HCT116 (cell line): ENCODE measurements around the gene CACNA1G. TPM values are rescaled to one million over a fixed set of nuclear protein-coding genes. Genes with fewer than 3 reads are reported as not detected.

Experiments used
- ATAC-seq: fragments of 200-7000 bp; cut with Tn5 transposase; 2 replicates; pipeline ENCODE4 v1.9.1; 2020; ENCODE audit warnings: mild to moderate bottlenecking, moderate library complexity
- BruUV-seq: library from RNA; stranded (reverse); fragments of 400-500 nt; replicated peaks from 2 replicates; lab custom pipeline; 2021; lab: Mats Ljungman, UMichigan
- CTCF ChIA-PET: fragments of 300-600 bp; sonication (Branson Sonifier 250); formaldehyde crosslinking; loops from one replicate; lab custom pipeline; 2021; ENCODE audit warnings: antibody characterized with exemption; lab: Charles Lee
- POLR2A ChIA-PET: fragments of 300-600, 350-600 bp; sonication (Branson Sonifier 250); formaldehyde crosslinking; loops from one replicate; lab custom pipeline; 2021; ENCODE audit warnings: antibody characterized with exemption; lab: Charles Lee
- RAD21 ChIA-PET, 2 experiments: fragments of 300-600 bp; sonication (Branson Sonifier 250); formaldehyde crosslinking; loops; one replicate each; lab custom pipeline; 2023; ENCODE audit warnings: low total read pairs in 2 of 2; ENCODE audit not compliant: uncharacterized antibody in 2 of 2, unreplicated experiment in 2 of 2, low non-redundant PET in 1 of 2; lab: Charles Lee
- DNase-seq: peaks from one replicate; pipeline ENCODE4 v3.0.0-alpha.2; 2010; ENCODE audit warnings: low read depth, low spot score
- H2AFZ ChIP-seq: fragments of 200-600 bp; shearing (Covaris generic), sonication (generic); 2 replicates; pipeline ENCODE4 v1.6.1; 2017; ENCODE audit warnings: low read depth, mixed run types, mixed read lengths, antibody characterized with exemption, low read length; ENCODE audit not compliant: poor library complexity, severe bottlenecking
- H3K27ac ChIP-seq: 2 replicates; pipeline ENCODE4 v1.5.1; 2012; ENCODE audit warnings: low read depth, low read length
- H3K27me3 ChIP-seq: fragments of 200-600 bp; sonication (generic); 2 replicates; pipeline ENCODE4 v1.6.1; 2016; ENCODE audit warnings: mixed run types, low read length, mixed read lengths; ENCODE audit not compliant: insufficient read depth
- H3K36me3 ChIP-seq, 2 experiments: fragments of 200-500 bp in 1 of 2; fragments of 200-600 bp in 1 of 2; sonication (Bioruptor generic) in 1 of 2; sonication (generic) in 1 of 2; 2 replicates each; pipeline versions ENCODE4 v1.5.1 to v1.6.1; 2014 to 2016; ENCODE audit warnings: low read length in 2 of 2, inconsistent platforms in 1 of 2, mixed read lengths in 1 of 2, mixed run types in 1 of 2; ENCODE audit not compliant: insufficient read depth in 2 of 2, control insufficient read depth in 1 of 2
- H3K4me1 ChIP-seq, 2 experiments: fragments of 200-600 bp in 1 of 2; sonication (generic) in 1 of 2; 2 replicates each; pipeline versions ENCODE4 v1.5.1 to v1.6.1; 2012 to 2017; ENCODE audit warnings: low read length in 2 of 2, inconsistent platforms in 1 of 2, mild to moderate bottlenecking in 1 of 2, mixed read lengths in 1 of 2, mixed run types in 1 of 2, moderate library complexity in 1 of 2; ENCODE audit not compliant: insufficient read depth in 2 of 2, control insufficient read depth in 1 of 2
- H3K4me2 ChIP-seq: fragments of 200-600 bp; sonication (generic); 2 replicates; pipeline ENCODE4 v1.6.1; 2017; ENCODE audit warnings: mixed run types, low read length, mixed read lengths
- H3K4me3 ChIP-seq, 2 experiments: fragments of 200-600 bp in 1 of 2; sonication (generic) in 1 of 2; replicated peaks in 1 of 2; 2 replicates each; pipeline ENCODE4 v1.5.1; 2011 to 2016; ENCODE audit warnings: low read length in 2 of 2, control low read depth in 1 of 2, low read depth in 1 of 2, mild to moderate bottlenecking in 1 of 2, mixed read lengths in 1 of 2, mixed run types in 1 of 2
- H3K79me2 ChIP-seq: fragments of 200-600 bp; sonication (generic); 2 replicates; pipeline ENCODE4 v1.6.1; 2017; ENCODE audit warnings: mild to moderate bottlenecking, mixed run types, low read length, moderate library complexity, mixed read lengths; ENCODE audit not compliant: insufficient read depth
- H3K9ac ChIP-seq: fragments of 200-600 bp; sonication (generic); 2 replicates; pipeline ENCODE4 v1.6.1; 2016; ENCODE audit warnings: low read length, mixed read lengths
- H3K9me2 ChIP-seq: fragments of 200-600 bp; sonication (generic), shearing (Covaris generic); 2 replicates; pipeline ENCODE4 v1.6.1; 2017; ENCODE audit warnings: mixed run types, mild to moderate bottlenecking, moderate library complexity; ENCODE audit not compliant: insufficient read depth
- H3K9me3 ChIP-seq, 2 experiments: fragments of 200-500 bp in 1 of 2; fragments of 200-600 bp in 1 of 2; sonication (Bioruptor generic) in 1 of 2; sonication (generic) in 1 of 2; 2 replicates each; pipeline ENCODE4 v1.6.1; 2014 to 2017; ENCODE audit warnings: low read length in 2 of 2, mixed read lengths in 2 of 2, inconsistent platforms in 1 of 2, low read depth in 1 of 2, mild to moderate bottlenecking in 1 of 2, mixed run types in 1 of 2, moderate library complexity in 1 of 2; ENCODE audit not compliant: control insufficient read depth in 1 of 2, insufficient read depth in 1 of 2
- H4K20me1 ChIP-seq: fragments of 200-600 bp; sonication (generic), shearing (Covaris generic); 2 replicates; pipeline ENCODE4 v1.6.1; 2017; ENCODE audit warnings: mixed run types, mild to moderate bottlenecking, moderate library complexity; ENCODE audit not compliant: insufficient read depth
- CBX3 ChIP-seq: IDR thresholded peaks from 2 replicates; pipeline ENCODE4 v1.6.1; 2012; ENCODE audit warnings: low read depth
- CEBPB ChIP-seq: IDR thresholded peaks from 2 replicates; pipeline ENCODE4 v1.6.1; 2012; ENCODE audit warnings: low read depth
- CTCF ChIP-seq, 3 experiments: fragments of 200-600 bp in 1 of 3; sonication (generic) in 1 of 3; IDR thresholded peaks in 2 of 3; conservative IDR thresholded peaks in 1 of 3; 2 replicates each; pipeline ENCODE4 v1.5.1; 2012 to 2017; ENCODE audit warnings: low read depth in 2 of 3, low read length in 2 of 3, antibody characterized with exemption in 1 of 3, borderline replicate concordance in 1 of 3, control low read depth in 1 of 3, mild to moderate bottlenecking in 1 of 3, mixed read lengths in 1 of 3, mixed run types in 1 of 3, moderate library complexity in 1 of 3; ENCODE audit not compliant: insufficient read depth in 1 of 3
- EZH2 ChIP-seq: fragments of 200-600 bp; sonication (generic); IDR thresholded peaks from 2 replicates; pipeline ENCODE4 v1.6.1; 2017; ENCODE audit warnings: antibody characterized with exemption, mixed run types
- EZH2phosphoT487 ChIP-seq: fragments of 200-600 bp; IDR thresholded peaks from 2 replicates; pipeline ENCODE4 v1.6.1; 2018; ENCODE audit warnings: antibody characterized with exemption, borderline replicate concordance
- FOSL1 ChIP-seq: IDR thresholded peaks from 2 replicates; pipeline ENCODE4 v1.6.1; 2012; ENCODE audit warnings: low read depth
- POLR2A ChIP-seq: IDR thresholded peaks from 2 replicates; pipeline ENCODE4 v1.7.0; 2011; ENCODE audit warnings: borderline replicate concordance; ENCODE audit not compliant: insufficient read depth, insufficient read length; ENCODE audit errors: extremely low read depth
- POLR2AphosphoS5 ChIP-seq: IDR thresholded peaks from 2 replicates; pipeline ENCODE4 v1.6.1; 2011; ENCODE audit warnings: mild to moderate bottlenecking, low read depth, low read length, moderate library complexity
- RAD21 ChIP-seq: IDR thresholded peaks from 2 replicates; pipeline ENCODE4 v1.6.1; 2012; ENCODE audit warnings: low read depth, mild to moderate bottlenecking
- SIN3A ChIP-seq: IDR thresholded peaks from 2 replicates; pipeline ENCODE4 v1.6.1; 2012; ENCODE audit warnings: low read depth
- SP1 ChIP-seq: IDR thresholded peaks from 2 replicates; pipeline ENCODE4 v1.6.1; 2012; ENCODE audit warnings: low read depth
- SRF ChIP-seq: IDR thresholded peaks from 2 replicates; pipeline ENCODE4 v1.6.1; 2012; ENCODE audit warnings: low read depth
- TCF7L2 ChIP-seq: IDR thresholded peaks from 2 replicates; pipeline ENCODE4 v1.7.0; 2011; ENCODE audit warnings: borderline replicate concordance, inconsistent platforms; ENCODE audit not compliant: insufficient read depth, insufficient read length; ENCODE audit errors: extremely low read depth
- ZBTB33 ChIP-seq: IDR thresholded peaks from 2 replicates; pipeline ENCODE4 v1.6.1; 2011; ENCODE audit warnings: mild to moderate bottlenecking, low read length, moderate library complexity; ENCODE audit not compliant: insufficient replicate concordance; ENCODE audit errors: extremely low read depth
- intact Hi-C: fragments of 100-400 bp; cut with micrococcal nuclease; formaldehyde crosslinking; loops from 2 replicates; pipeline ENCODE4 v1.10.0; 2022
- total RNA-seq: library from RNA; stranded (reverse); gene quantifications from one replicate; pipeline ENCODE4 v1.2.1, GENCODE V29; 2021; ENCODE audit not compliant: unreplicated experiment

CACNA1G gene
- total RNA-seq, 1 experiment from 2014 or later, result 3.4 TPM

- H3K36me3 ChIP-seq, result no peaks in the 10 kb centered on the region
- no peak overlapping the region for H3K27ac ChIP-seq
- no peaks in the 10 kb centered on the region for H3K9me2 ChIP-seq
- H3K79me2 ChIP-seq, result no peaks in the 10 kb centered on the region
- no peak overlapping the region for H3K4me3 ChIP-seq
- DNase-seq (no peak), ATAC-seq (no peak)
- H3K9me3 ChIP-seq, result no peaks in the 10 kb centered on the region
- no peak overlapping the region for H3K9ac ChIP-seq
- no peak for TF ChIP-seq ZBTB33
- no peak for TF ChIP-seq RAD21
- no peak for TF ChIP-seq POLR2A
- TF ChIP-seq TCF7L2, result no peak
- no peak for TF ChIP-seq SRF
- TF ChIP-seq POLR2AphosphoS5, result no peak
- no peak for TF ChIP-seq SIN3A
- no peak for TF ChIP-seq EZH2phosphoT487
- no peak for TF ChIP-seq CTCF (IDR thresholded peaks at IDR 0.05 in 2 of 3, conservative IDR thresholded peaks at IDR 0.05 in 1 of 3; ENCODE audit: borderline replicate concordance in 1 of 3, insufficient read depth in 1 of 3, low read depth in 2 of 3, low read length in 2 of 3)
- no peak for TF ChIP-seq CEBPB
- no peak for TF ChIP-seq FOSL1
- TF ChIP-seq EZH2, result no peak
- TF ChIP-seq CBX3, result no peak
- no peak for TF ChIP-seq SP1
- ChIA-PET POLR2A (no interaction called here), RAD21 (no interaction called here), CTCF (interaction anchor here (0.8 kb wide), 1 partner anchor 15 kb away, joined by 3 read pairs; no protein-coding TSS in a partner anchor)
- H3K4me2 ChIP-seq, result no peak overlapping the region
- intact Hi-C loops, result no loop called here
- no peaks in the 10 kb centered on the region for H3K27me3 ChIP-seq
- H3K4me1 ChIP-seq, result peaks cover 0 to 6% of the 10 kb centered on the region in 2 experiments; a peak in 1 of 4 replicates
- no peak overlapping the region for H2AFZ ChIP-seq
- BruUV-seq, result no TSS peak
- no peaks in the 10 kb centered on the region for H4K20me1 ChIP-seq
Measured at GRCh38 chr17:50517011-50517410, 43.5 kb upstream of the CACNA1G start.
